HFFc6 (cell line): ENCODE data around the gene FAR1. TPM values are rescaled to one million over a fixed set of nuclear protein-coding genes. Genes with fewer than 3 reads are reported as not detected.

Experiments
- DNase-seq: peaks from one replicate; pipeline ENCODE4 v3.0.0-alpha.2; 2018
- H3K27ac Mint-ChIP-seq: 2 replicates; pipeline ENCODE4 v1.8.0; 2020; ENCODE audit warnings: mild to moderate bottlenecking, mixed read lengths
- H3K27me3 Mint-ChIP-seq: 2 replicates; pipeline ENCODE4 v1.8.0; 2021; ENCODE audit warnings: mild to moderate bottlenecking, moderate library complexity, mixed read lengths; ENCODE audit not compliant: insufficient read depth
- H3K36me3 Mint-ChIP-seq: 2 replicates; pipeline ENCODE4 v1.8.0; 2021; ENCODE audit warnings: low read depth, mixed read lengths
- H3K4me1 Mint-ChIP-seq: 2 replicates; pipeline ENCODE4 v1.8.0; 2020; ENCODE audit warnings: low read depth, mixed read lengths
- H3K4me3 Mint-ChIP-seq: 2 replicates; pipeline ENCODE4 v1.8.0; 2020; ENCODE audit warnings: mild to moderate bottlenecking, moderate library complexity, mixed read lengths
- H3K9me3 Mint-ChIP-seq: 2 replicates; pipeline ENCODE4 v1.8.0; 2020; ENCODE audit warnings: mild to moderate bottlenecking, mixed read lengths
- CTCF ChIP-seq: fragments of 200-600 bp; sonication (generic); IDR thresholded peaks from 2 replicates; pipeline ENCODE4 v1.5.0; 2021; ENCODE audit warnings: antibody characterized with exemption, mild to moderate bottlenecking
- total RNA-seq, 6 experiments: library from RNA; stranded (reverse); fragmentation: NEBNext Ultra II Directional; extraction: Animal tissue kit (Norgen Biotek cat#: 25700); gene quantifications; 2 replicates in 1 of 6; 3 replicates in 5 of 6; pipeline ENCODE4 v1.2.3, GENCODE V29; 2021

The FAR1 gene
- total RNA-seq, 6 experiments from 2014 or later = 40.8 to 59.5 (median 44.2) TPM

- TF ChIP-seq CTCF = no peak
- no peak overlapping the region for H3K27ac Mint-ChIP-seq
- no peaks in the 10 kb centered on the region for H3K27me3 Mint-ChIP-seq
- H3K4me3 Mint-ChIP-seq = no peak overlapping the region
- peaks cover 27% of the 10 kb centered on the region for H3K36me3 Mint-ChIP-seq
- peaks cover 20% of the 10 kb centered on the region for H3K4me1 Mint-ChIP-seq
- DNase-seq = no peak
- H3K9me3 Mint-ChIP-seq = no peaks in the 10 kb centered on the region
Measured at GRCh38 chr11:13692172-13692571, 23.7 kb downstream of the FAR1 start.

- no peak overlapping the region for H3K27ac Mint-ChIP-seq
Measured at GRCh38 chr11:13694115-13694514, 25.6 kb downstream of the FAR1 start.

GRCh38 chr11:13695886-13696285, 27.4 kb downstream of the FAR1 start:
- no peaks in the 10 kb centered on the region for H3K27me3 Mint-ChIP-seq
- H3K4me1 Mint-ChIP-seq = peaks cover 18% of the 10 kb centered on the region
- H3K36me3 Mint-ChIP-seq = peaks cover 24% of the 10 kb centered on the region
- no peak for DNase-seq
- no peak for TF ChIP-seq CTCF
- no peak overlapping the region for H3K4me3 Mint-ChIP-seq
- H3K27ac Mint-ChIP-seq = peak overlapping the region; percentile 40; the same call in 1 of the 2 replicates
- no peaks in the 10 kb centered on the region for H3K9me3 Mint-ChIP-seq

More at GRCh38 chr11:13694115-13694514, 25.6 kb downstream of the FAR1 start:
- peaks cover 32% of the 10 kb centered on the region for H3K36me3 Mint-ChIP-seq
- no peaks in the 10 kb centered on the region for H3K9me3 Mint-ChIP-seq
- H3K4me1 Mint-ChIP-seq = peaks cover 20% of the 10 kb centered on the region
- no peak for DNase-seq
- no peak overlapping the region for H3K4me3 Mint-ChIP-seq
- no peaks in the 10 kb centered on the region for H3K27me3 Mint-ChIP-seq
- TF ChIP-seq CTCF = no peak

GRCh38 chr11:13697710-13698109, 29.2 kb downstream of the FAR1 start:
- Mint-ChIP-seq H3K36me3 (peaks cover 18% of the 10 kb centered on the region), H3K27me3 (no peaks in the 10 kb centered on the region), H3K4me1 (peaks cover 15% of the 10 kb centered on the region), H3K4me3 (no peak overlapping the region), H3K9me3 (no peaks in the 10 kb centered on the region), H3K27ac (no peak overlapping the region; the same call in 1 of the 2 replicates)
- DNase-seq = no peak
- no peak for TF ChIP-seq CTCF

- Mint-ChIP-seq H3K27me3 (no peaks in the 10 kb centered on the region), H3K4me1 (peaks cover 11% of the 10 kb centered on the region), H3K36me3 (peaks cover 22% of the 10 kb centered on the region), H3K9me3 (no peaks in the 10 kb centered on the region), H3K4me3 (no peak overlapping the region), H3K27ac (no peak overlapping the region)
- no peak for TF ChIP-seq CTCF
- no peak for DNase-seq
Measured at GRCh38 chr11:13698132-13698531, 29.7 kb downstream of the FAR1 start.

GRCh38 chr11:13699041-13699440, 30.6 kb downstream of the FAR1 start:
- H3K36me3 Mint-ChIP-seq = peaks cover 27% of the 10 kb centered on the region
- TF ChIP-seq CTCF = no peak
- H3K4me3 Mint-ChIP-seq = no peak overlapping the region

More at GRCh38 chr11:13699041-13699440, 30.6 kb downstream of the FAR1 start:
- Mint-ChIP-seq H3K9me3 (no peaks in the 10 kb centered on the region), H3K4me1 (peaks cover 2% of the 10 kb centered on the region; the same call in 1 of the 2 replicates), H3K27ac (no peak overlapping the region), H3K27me3 (no peaks in the 10 kb centered on the region)
- DNase-seq = no peak
